HCT116 (cell line): ENCODE data around the gene SEPHS1. TPM values are rescaled to one million over a fixed set of nuclear protein-coding genes. Genes with fewer than 3 reads are reported as not detected.

ENCODE experiments used
- ATAC-seq: fragments of 200-7000 bp; cut with Tn5 transposase; 2 replicates; pipeline ENCODE4 v1.9.1; 2020; ENCODE audit warnings: mild to moderate bottlenecking, moderate library complexity
- BruUV-seq: library from RNA; stranded (reverse); fragments of 400-500 nt; replicated peaks from 2 replicates; lab custom pipeline; 2021; lab: Mats Ljungman, UMichigan
- CTCF ChIA-PET: fragments of 300-600 bp; sonication (Branson Sonifier 250); formaldehyde crosslinking; loops from one replicate; lab custom pipeline; 2021; ENCODE audit warnings: antibody characterized with exemption; lab: Charles Lee
- POLR2A ChIA-PET: fragments of 300-600, 350-600 bp; sonication (Branson Sonifier 250); formaldehyde crosslinking; loops from one replicate; lab custom pipeline; 2021; ENCODE audit warnings: antibody characterized with exemption; lab: Charles Lee
- RAD21 ChIA-PET, 2 experiments: fragments of 300-600 bp; sonication (Branson Sonifier 250); formaldehyde crosslinking; loops; one replicate each; lab custom pipeline; 2023; ENCODE audit warnings: low total read pairs in 2 of 2; ENCODE audit not compliant: uncharacterized antibody in 2 of 2, unreplicated experiment in 2 of 2, low non-redundant PET in 1 of 2; lab: Charles Lee
- DNase-seq: peaks from one replicate; pipeline ENCODE4 v3.0.0-alpha.2; 2010; ENCODE audit warnings: low read depth, low spot score
- H2AFZ ChIP-seq: fragments of 200-600 bp; shearing (Covaris generic), sonication (generic); 2 replicates; pipeline ENCODE4 v1.6.1; 2017; ENCODE audit warnings: low read depth, mixed run types, mixed read lengths, antibody characterized with exemption, low read length; ENCODE audit not compliant: poor library complexity, severe bottlenecking
- H3K27ac ChIP-seq: 2 replicates; pipeline ENCODE4 v1.5.1; 2012; ENCODE audit warnings: low read depth, low read length
- H3K27me3 ChIP-seq: fragments of 200-600 bp; sonication (generic); 2 replicates; pipeline ENCODE4 v1.6.1; 2016; ENCODE audit warnings: mixed run types, low read length, mixed read lengths; ENCODE audit not compliant: insufficient read depth
- H3K36me3 ChIP-seq, 2 experiments: fragments of 200-500 bp in 1 of 2; fragments of 200-600 bp in 1 of 2; sonication (Bioruptor generic) in 1 of 2; sonication (generic) in 1 of 2; 2 replicates each; pipeline versions ENCODE4 v1.5.1 to v1.6.1; 2014 to 2016; ENCODE audit warnings: low read length in 2 of 2, inconsistent platforms in 1 of 2, mixed read lengths in 1 of 2, mixed run types in 1 of 2; ENCODE audit not compliant: insufficient read depth in 2 of 2, control insufficient read depth in 1 of 2
- H3K4me1 ChIP-seq, 2 experiments: fragments of 200-600 bp in 1 of 2; sonication (generic) in 1 of 2; 2 replicates each; pipeline versions ENCODE4 v1.5.1 to v1.6.1; 2012 to 2017; ENCODE audit warnings: low read length in 2 of 2, inconsistent platforms in 1 of 2, mild to moderate bottlenecking in 1 of 2, mixed read lengths in 1 of 2, mixed run types in 1 of 2, moderate library complexity in 1 of 2; ENCODE audit not compliant: insufficient read depth in 2 of 2, control insufficient read depth in 1 of 2
- H3K4me2 ChIP-seq: fragments of 200-600 bp; sonication (generic); 2 replicates; pipeline ENCODE4 v1.6.1; 2017; ENCODE audit warnings: mixed run types, low read length, mixed read lengths
- H3K4me3 ChIP-seq, 2 experiments: fragments of 200-600 bp in 1 of 2; sonication (generic) in 1 of 2; replicated peaks in 1 of 2; 2 replicates each; pipeline ENCODE4 v1.5.1; 2011 to 2016; ENCODE audit warnings: low read length in 2 of 2, control low read depth in 1 of 2, low read depth in 1 of 2, mild to moderate bottlenecking in 1 of 2, mixed read lengths in 1 of 2, mixed run types in 1 of 2
- H3K79me2 ChIP-seq: fragments of 200-600 bp; sonication (generic); 2 replicates; pipeline ENCODE4 v1.6.1; 2017; ENCODE audit warnings: mild to moderate bottlenecking, mixed run types, low read length, moderate library complexity, mixed read lengths; ENCODE audit not compliant: insufficient read depth
- H3K9ac ChIP-seq: fragments of 200-600 bp; sonication (generic); 2 replicates; pipeline ENCODE4 v1.6.1; 2016; ENCODE audit warnings: low read length, mixed read lengths
- H3K9me2 ChIP-seq: fragments of 200-600 bp; sonication (generic), shearing (Covaris generic); 2 replicates; pipeline ENCODE4 v1.6.1; 2017; ENCODE audit warnings: mixed run types, mild to moderate bottlenecking, moderate library complexity; ENCODE audit not compliant: insufficient read depth
- H3K9me3 ChIP-seq, 2 experiments: fragments of 200-500 bp in 1 of 2; fragments of 200-600 bp in 1 of 2; sonication (Bioruptor generic) in 1 of 2; sonication (generic) in 1 of 2; 2 replicates each; pipeline ENCODE4 v1.6.1; 2014 to 2017; ENCODE audit warnings: low read length in 2 of 2, mixed read lengths in 2 of 2, inconsistent platforms in 1 of 2, low read depth in 1 of 2, mild to moderate bottlenecking in 1 of 2, mixed run types in 1 of 2, moderate library complexity in 1 of 2; ENCODE audit not compliant: control insufficient read depth in 1 of 2, insufficient read depth in 1 of 2
- H4K20me1 ChIP-seq: fragments of 200-600 bp; sonication (generic), shearing (Covaris generic); 2 replicates; pipeline ENCODE4 v1.6.1; 2017; ENCODE audit warnings: mixed run types, mild to moderate bottlenecking, moderate library complexity; ENCODE audit not compliant: insufficient read depth
- CBX3 ChIP-seq: IDR thresholded peaks from 2 replicates; pipeline ENCODE4 v1.6.1; 2012; ENCODE audit warnings: low read depth
- EGR1 ChIP-seq: IDR thresholded peaks from 2 replicates; pipeline ENCODE4 v1.6.1; 2012; ENCODE audit warnings: low read depth
- EZH2 ChIP-seq: fragments of 200-600 bp; sonication (generic); IDR thresholded peaks from 2 replicates; pipeline ENCODE4 v1.6.1; 2017; ENCODE audit warnings: antibody characterized with exemption, mixed run types
- EZH2phosphoT487 ChIP-seq: fragments of 200-600 bp; IDR thresholded peaks from 2 replicates; pipeline ENCODE4 v1.6.1; 2018; ENCODE audit warnings: antibody characterized with exemption, borderline replicate concordance
- FOSL1 ChIP-seq: IDR thresholded peaks from 2 replicates; pipeline ENCODE4 v1.6.1; 2012; ENCODE audit warnings: low read depth
- JUND ChIP-seq: IDR thresholded peaks from 2 replicates; pipeline ENCODE4 v1.6.1; 2012
- POLR2AphosphoS5 ChIP-seq: IDR thresholded peaks from 2 replicates; pipeline ENCODE4 v1.6.1; 2011; ENCODE audit warnings: mild to moderate bottlenecking, low read depth, low read length, moderate library complexity
- RAD21 ChIP-seq: IDR thresholded peaks from 2 replicates; pipeline ENCODE4 v1.6.1; 2012; ENCODE audit warnings: low read depth, mild to moderate bottlenecking
- SIN3A ChIP-seq: IDR thresholded peaks from 2 replicates; pipeline ENCODE4 v1.6.1; 2012; ENCODE audit warnings: low read depth
- SP1 ChIP-seq: IDR thresholded peaks from 2 replicates; pipeline ENCODE4 v1.6.1; 2012; ENCODE audit warnings: low read depth
- SRF ChIP-seq: IDR thresholded peaks from 2 replicates; pipeline ENCODE4 v1.6.1; 2012; ENCODE audit warnings: low read depth
- TCF7L2 ChIP-seq: IDR thresholded peaks from 2 replicates; pipeline ENCODE4 v1.7.0; 2011; ENCODE audit warnings: borderline replicate concordance, inconsistent platforms; ENCODE audit not compliant: insufficient read depth, insufficient read length; ENCODE audit errors: extremely low read depth
- YY1 ChIP-seq: IDR thresholded peaks from 2 replicates; pipeline ENCODE4 v1.6.1; 2011; ENCODE audit warnings: low read length, low read depth, moderate library complexity, mild to moderate bottlenecking; ENCODE audit not compliant: insufficient replicate concordance; ENCODE audit errors: extremely low read depth
- ZFX ChIP-seq: fragments of 450-650 bp; IDR thresholded peaks from 2 replicates; pipeline ENCODE4 v1.6.1; 2017
- intact Hi-C: fragments of 100-400 bp; cut with micrococcal nuclease; formaldehyde crosslinking; loops from 2 replicates; pipeline ENCODE4 v1.10.0; 2022
- total RNA-seq: library from RNA; stranded (reverse); gene quantifications from one replicate; pipeline ENCODE4 v1.2.1, GENCODE V29; 2021; ENCODE audit not compliant: unreplicated experiment
- TF ChIP-seq, protein P1 (sequence below): IDR thresholded peaks from 2 replicates; pipeline ENCODE4 v1.6.1; 2012; ENCODE audit warnings: low read depth
- TF ChIP-seq, protein P2 (sequence below): IDR thresholded peaks from 2 replicates; pipeline ENCODE4 v1.6.1; 2011; ENCODE audit warnings: mild to moderate bottlenecking, low read length, moderate library complexity; ENCODE audit not compliant: insufficient replicate concordance; ENCODE audit errors: extremely low read depth
- TF ChIP-seq, protein P3 (sequence below): IDR thresholded peaks from 2 replicates; pipeline ENCODE4 v1.6.1; 2012
- TF ChIP-seq, protein P4 (sequence below), 3 experiments: fragments of 200-600 bp in 1 of 3; sonication (generic) in 1 of 3; IDR thresholded peaks in 2 of 3; conservative IDR thresholded peaks in 1 of 3; 2 replicates each; pipeline ENCODE4 v1.5.1; 2012 to 2017; ENCODE audit warnings: low read depth in 2 of 3, low read length in 2 of 3, antibody characterized with exemption in 1 of 3, borderline replicate concordance in 1 of 3, control low read depth in 1 of 3, mild to moderate bottlenecking in 1 of 3, mixed read lengths in 1 of 3, mixed run types in 1 of 3, moderate library complexity in 1 of 3; ENCODE audit not compliant: insufficient read depth in 1 of 3

Gene SEPHS1
- total RNA-seq, 1 experiment from 2014 or later: 51.7 TPM

DNA sequence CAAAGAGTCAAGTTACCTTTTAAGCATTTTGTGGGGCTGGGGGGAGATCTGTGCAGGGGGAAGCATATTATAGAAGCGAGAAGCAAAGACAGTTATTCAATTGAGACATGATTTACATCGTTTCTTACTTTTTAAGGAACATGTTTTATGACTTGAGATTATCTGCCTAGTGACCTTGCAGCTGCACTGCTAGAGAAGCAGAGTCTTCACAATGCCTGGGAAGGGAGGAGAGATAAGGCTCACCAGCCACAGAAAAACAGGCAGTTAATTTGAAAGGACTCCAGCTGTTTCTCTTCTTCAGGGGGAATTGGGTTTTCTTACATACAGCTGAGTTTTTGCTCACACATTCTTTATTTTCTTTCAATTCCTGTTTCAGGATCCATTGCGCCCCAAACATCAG lies 79.3 kb downstream of the SEPHS1 start:
- Histone ChIP-seq H3K79me2 (no peaks in the 10 kb centered on the region), H3K9me2 (no peaks in the 10 kb centered on the region), H3K4me1 (peaks cover 12 to 18% of the 10 kb centered on the region in 2 experiments), H3K4me2 (no peak overlapping the region), H3K27me3 (no peaks in the 10 kb centered on the region), H2AFZ (no peak overlapping the region), H3K36me3 (no peaks in the 10 kb centered on the region), H3K9me3 (no peaks in the 10 kb centered on the region), H3K9ac (no peak overlapping the region), H3K27ac (no peak overlapping the region), H4K20me1 (no peaks in the 10 kb centered on the region), H3K4me3 (no peak overlapping the region)
- RAD21 ChIA-PET: no interaction called here
- POLR2A ChIA-PET: no interaction called here
- DNase-seq: no peak
- intact Hi-C loops: no loop called here
- BruUV-seq: no TSS peak
- CTCF ChIA-PET: no interaction called here
- TF ChIP-seq, protein P1, sequence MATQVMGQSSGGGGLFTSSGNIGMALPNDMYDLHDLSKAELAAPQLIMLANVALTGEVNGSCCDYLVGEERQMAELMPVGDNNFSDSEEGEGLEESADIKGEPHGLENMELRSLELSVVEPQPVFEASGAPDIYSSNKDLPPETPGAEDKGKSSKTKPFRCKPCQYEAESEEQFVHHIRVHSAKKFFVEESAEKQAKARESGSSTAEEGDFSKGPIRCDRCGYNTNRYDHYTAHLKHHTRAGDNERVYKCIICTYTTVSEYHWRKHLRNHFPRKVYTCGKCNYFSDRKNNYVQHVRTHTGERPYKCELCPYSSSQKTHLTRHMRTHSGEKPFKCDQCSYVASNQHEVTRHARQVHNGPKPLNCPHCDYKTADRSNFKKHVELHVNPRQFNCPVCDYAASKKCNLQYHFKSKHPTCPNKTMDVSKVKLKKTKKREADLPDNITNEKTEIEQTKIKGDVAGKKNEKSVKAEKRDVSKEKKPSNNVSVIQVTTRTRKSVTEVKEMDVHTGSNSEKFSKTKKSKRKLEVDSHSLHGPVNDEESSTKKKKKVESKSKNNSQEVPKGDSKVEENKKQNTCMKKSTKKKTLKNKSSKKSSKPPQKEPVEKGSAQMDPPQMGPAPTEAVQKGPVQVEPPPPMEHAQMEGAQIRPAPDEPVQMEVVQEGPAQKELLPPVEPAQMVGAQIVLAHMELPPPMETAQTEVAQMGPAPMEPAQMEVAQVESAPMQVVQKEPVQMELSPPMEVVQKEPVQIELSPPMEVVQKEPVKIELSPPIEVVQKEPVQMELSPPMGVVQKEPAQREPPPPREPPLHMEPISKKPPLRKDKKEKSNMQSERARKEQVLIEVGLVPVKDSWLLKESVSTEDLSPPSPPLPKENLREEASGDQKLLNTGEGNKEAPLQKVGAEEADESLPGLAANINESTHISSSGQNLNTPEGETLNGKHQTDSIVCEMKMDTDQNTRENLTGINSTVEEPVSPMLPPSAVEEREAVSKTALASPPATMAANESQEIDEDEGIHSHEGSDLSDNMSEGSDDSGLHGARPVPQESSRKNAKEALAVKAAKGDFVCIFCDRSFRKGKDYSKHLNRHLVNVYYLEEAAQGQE: no peak
- no peak for TF ChIP-seq SRF
- TF ChIP-seq SP1: no peak
- TF ChIP-seq SIN3A: no peak
- no peak for TF ChIP-seq TCF7L2
- no peak for TF ChIP-seq JUND
- no peak for TF ChIP-seq YY1
- TF ChIP-seq ZFX: no peak
- no peak for TF ChIP-seq CBX3
- no peak for TF ChIP-seq FOSL1
- TF ChIP-seq POLR2AphosphoS5: no peak
- TF ChIP-seq, protein P2, sequence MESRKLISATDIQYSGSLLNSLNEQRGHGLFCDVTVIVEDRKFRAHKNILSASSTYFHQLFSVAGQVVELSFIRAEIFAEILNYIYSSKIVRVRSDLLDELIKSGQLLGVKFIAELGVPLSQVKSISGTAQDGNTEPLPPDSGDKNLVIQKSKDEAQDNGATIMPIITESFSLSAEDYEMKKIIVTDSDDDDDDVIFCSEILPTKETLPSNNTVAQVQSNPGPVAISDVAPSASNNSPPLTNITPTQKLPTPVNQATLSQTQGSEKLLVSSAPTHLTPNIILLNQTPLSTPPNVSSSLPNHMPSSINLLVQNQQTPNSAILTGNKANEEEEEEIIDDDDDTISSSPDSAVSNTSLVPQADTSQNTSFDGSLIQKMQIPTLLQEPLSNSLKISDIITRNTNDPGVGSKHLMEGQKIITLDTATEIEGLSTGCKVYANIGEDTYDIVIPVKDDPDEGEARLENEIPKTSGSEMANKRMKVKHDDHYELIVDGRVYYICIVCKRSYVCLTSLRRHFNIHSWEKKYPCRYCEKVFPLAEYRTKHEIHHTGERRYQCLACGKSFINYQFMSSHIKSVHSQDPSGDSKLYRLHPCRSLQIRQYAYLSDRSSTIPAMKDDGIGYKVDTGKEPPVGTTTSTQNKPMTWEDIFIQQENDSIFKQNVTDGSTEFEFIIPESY: no peak
- TF ChIP-seq EZH2: no peak
- TF ChIP-seq, protein P3, sequence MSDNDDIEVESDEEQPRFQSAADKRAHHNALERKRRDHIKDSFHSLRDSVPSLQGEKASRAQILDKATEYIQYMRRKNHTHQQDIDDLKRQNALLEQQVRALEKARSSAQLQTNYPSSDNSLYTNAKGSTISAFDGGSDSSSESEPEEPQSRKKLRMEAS: no peak
- TF ChIP-seq EGR1: no peak
- TF ChIP-seq, protein P4, sequence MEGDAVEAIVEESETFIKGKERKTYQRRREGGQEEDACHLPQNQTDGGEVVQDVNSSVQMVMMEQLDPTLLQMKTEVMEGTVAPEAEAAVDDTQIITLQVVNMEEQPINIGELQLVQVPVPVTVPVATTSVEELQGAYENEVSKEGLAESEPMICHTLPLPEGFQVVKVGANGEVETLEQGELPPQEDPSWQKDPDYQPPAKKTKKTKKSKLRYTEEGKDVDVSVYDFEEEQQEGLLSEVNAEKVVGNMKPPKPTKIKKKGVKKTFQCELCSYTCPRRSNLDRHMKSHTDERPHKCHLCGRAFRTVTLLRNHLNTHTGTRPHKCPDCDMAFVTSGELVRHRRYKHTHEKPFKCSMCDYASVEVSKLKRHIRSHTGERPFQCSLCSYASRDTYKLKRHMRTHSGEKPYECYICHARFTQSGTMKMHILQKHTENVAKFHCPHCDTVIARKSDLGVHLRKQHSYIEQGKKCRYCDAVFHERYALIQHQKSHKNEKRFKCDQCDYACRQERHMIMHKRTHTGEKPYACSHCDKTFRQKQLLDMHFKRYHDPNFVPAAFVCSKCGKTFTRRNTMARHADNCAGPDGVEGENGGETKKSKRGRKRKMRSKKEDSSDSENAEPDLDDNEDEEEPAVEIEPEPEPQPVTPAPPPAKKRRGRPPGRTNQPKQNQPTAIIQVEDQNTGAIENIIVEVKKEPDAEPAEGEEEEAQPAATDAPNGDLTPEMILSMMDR (IDR thresholded peaks at IDR 0.05 in 2 of 3, conservative IDR thresholded peaks at IDR 0.05 in 1 of 3; ENCODE audit: borderline replicate concordance in 1 of 3, insufficient read depth in 1 of 3, low read depth in 2 of 3, low read length in 2 of 3): no peak
- TF ChIP-seq RAD21: no peak
- no peak for TF ChIP-seq EZH2phosphoT487
- no peak for ATAC-seq
